ENCODE data around the gene ITPRID1. TPM values are rescaled to one million over a fixed set of nuclear protein-coding genes. Genes with fewer than 3 reads are reported as not detected.

The ITPRID1 gene
- total RNA-seq, 1 donor from 2014 or later, result not detected

- Histone ChIP-seq H3K36me3 (ENCODE audit: control insufficient read depth, insufficient read depth, low read length) (no peaks in the 10 kb centered on the region), H3K4me3 (ENCODE audit: low read depth, low read length) (no peak overlapping the region), H3K27me3 (ENCODE audit: control insufficient read depth, insufficient read depth, low read length) (no peaks in the 10 kb centered on the region)
- no peak for DNase-seq (ENCODE audit: low read depth)
- TF ChIP-seq CTCF (IDR thresholded peaks at IDR 0.05; ENCODE audit: insufficient read depth, low read length, poor library complexity, severe bottlenecking), result no peak
Observed at GRCh38 chr7:31690935-31691334, 177.0 kb downstream of the ITPRID1 start.

- no peaks in the 10 kb centered on the region for H3K36me3 ChIP-seq (ENCODE audit: control insufficient read depth, insufficient read depth, low read length)
- H3K4me3 ChIP-seq (ENCODE audit: low read depth, low read length), result no peak overlapping the region
- DNase-seq (ENCODE audit: low read depth), result no peak
- H3K27me3 ChIP-seq (ENCODE audit: control insufficient read depth, insufficient read depth, low read length), result no peaks in the 10 kb centered on the region
- no peak for TF ChIP-seq CTCF (IDR thresholded peaks at IDR 0.05; ENCODE audit: insufficient read depth, low read length, poor library complexity, severe bottlenecking)
Observed at GRCh38 chr7:31692451-31692850, 178.6 kb downstream of the ITPRID1 start.

GRCh38 chr7:31692871-31693270, 179.0 kb downstream of the ITPRID1 start:
- Histone ChIP-seq H3K36me3 (ENCODE audit: control insufficient read depth, insufficient read depth, low read length) (no peaks in the 10 kb centered on the region), H3K27me3 (ENCODE audit: control insufficient read depth, insufficient read depth, low read length) (no peaks in the 10 kb centered on the region), H3K4me3 (ENCODE audit: low read depth, low read length) (no peak overlapping the region)
- no peak for DNase-seq (ENCODE audit: low read depth)
- TF ChIP-seq CTCF (IDR thresholded peaks at IDR 0.05; ENCODE audit: insufficient read depth, low read length, poor library complexity, severe bottlenecking), result no peak

- Histone ChIP-seq H3K36me3 (ENCODE audit: control insufficient read depth, insufficient read depth, low read length) (no peaks in the 10 kb centered on the region), H3K27me3 (ENCODE audit: control insufficient read depth, insufficient read depth, low read length) (no peaks in the 10 kb centered on the region), H3K4me3 (ENCODE audit: low read depth, low read length) (no peak overlapping the region)
- TF ChIP-seq CTCF (IDR thresholded peaks at IDR 0.05; ENCODE audit: insufficient read depth, low read length, poor library complexity, severe bottlenecking), result no peak
- DNase-seq (ENCODE audit: low read depth), result no peak
Observed at GRCh38 chr7:31695859-31696614, 182.1 kb downstream of the ITPRID1 start.

GRCh38 chr7:31699050-31699449, 185.2 kb downstream of the ITPRID1 start:
- Histone ChIP-seq H3K36me3 (ENCODE audit: control insufficient read depth, insufficient read depth, low read length) (no peaks in the 10 kb centered on the region), H3K4me3 (ENCODE audit: low read depth, low read length) (no peak overlapping the region), H3K27me3 (ENCODE audit: control insufficient read depth, insufficient read depth, low read length) (no peaks in the 10 kb centered on the region)
- DNase-seq (ENCODE audit: low read depth), result no peak
- TF ChIP-seq CTCF (IDR thresholded peaks at IDR 0.05; ENCODE audit: insufficient read depth, low read length, poor library complexity, severe bottlenecking), result no peak

- H3K27me3 ChIP-seq (ENCODE audit: control insufficient read depth, insufficient read depth, low read length), result no peaks in the 10 kb centered on the region
- no peak for DNase-seq (ENCODE audit: low read depth)
- no peak overlapping the region for H3K4me3 ChIP-seq (ENCODE audit: low read depth, low read length)
- no peaks in the 10 kb centered on the region for H3K36me3 ChIP-seq (ENCODE audit: control insufficient read depth, insufficient read depth, low read length)
- no peak for TF ChIP-seq CTCF (IDR thresholded peaks at IDR 0.05; ENCODE audit: insufficient read depth, low read length, poor library complexity, severe bottlenecking)
Observed at GRCh38 chr7:31702354-31702753, 188.5 kb downstream of the ITPRID1 start.
